Peyer's patch (tissue), 4 donors: Measurements from ENCODE around the gene ELMO1.

Source experiments
- POLR2A ChIP-seq, 2 donors: fragments of 450-650 bp; IDR thresholded peaks; one replicate each; pipeline ENCODE4 v1.5.1; 2017; ENCODE audit warnings: antibody characterized with exemption in 2 of 2, mild to moderate bottlenecking in 2 of 2, moderate library complexity in 2 of 2
- TF ChIP-seq, protein P1 (sequence below), 6 experiments: fragments of 450-650 bp in 4 of 6; fragments of 200-600 bp in 2 of 6; sonication (generic) in 1 of 6; IDR thresholded peaks; one replicate each; pipeline ENCODE4 v1.5.1; 2017 to 2019; ENCODE audit warnings: antibody characterized with exemption in 6 of 6, mild to moderate bottlenecking in 3 of 6, moderate library complexity in 1 of 6

DNA sequence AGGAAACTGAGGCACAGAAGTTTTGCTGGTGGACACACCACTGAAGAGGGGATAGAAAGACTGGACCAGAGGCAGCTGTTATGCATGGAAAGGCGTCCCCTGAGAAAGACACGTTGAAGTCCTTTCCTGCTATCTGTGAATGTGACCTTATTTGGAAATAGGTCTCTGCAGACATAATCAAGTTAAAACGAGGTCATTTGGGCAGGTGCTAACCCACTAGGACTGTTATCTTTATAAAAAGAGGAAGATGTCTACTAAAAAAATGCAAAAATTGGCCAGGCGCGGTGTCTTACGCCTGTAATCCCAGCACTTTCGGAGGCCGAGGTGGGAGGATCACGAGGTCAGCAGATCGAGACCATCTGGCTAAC is 31.6 kb downstream of the ELMO1 start:
- no peak for TF ChIP-seq POLR2A (IDR thresholded peaks at IDR 0.05)
- TF ChIP-seq, protein P1, sequence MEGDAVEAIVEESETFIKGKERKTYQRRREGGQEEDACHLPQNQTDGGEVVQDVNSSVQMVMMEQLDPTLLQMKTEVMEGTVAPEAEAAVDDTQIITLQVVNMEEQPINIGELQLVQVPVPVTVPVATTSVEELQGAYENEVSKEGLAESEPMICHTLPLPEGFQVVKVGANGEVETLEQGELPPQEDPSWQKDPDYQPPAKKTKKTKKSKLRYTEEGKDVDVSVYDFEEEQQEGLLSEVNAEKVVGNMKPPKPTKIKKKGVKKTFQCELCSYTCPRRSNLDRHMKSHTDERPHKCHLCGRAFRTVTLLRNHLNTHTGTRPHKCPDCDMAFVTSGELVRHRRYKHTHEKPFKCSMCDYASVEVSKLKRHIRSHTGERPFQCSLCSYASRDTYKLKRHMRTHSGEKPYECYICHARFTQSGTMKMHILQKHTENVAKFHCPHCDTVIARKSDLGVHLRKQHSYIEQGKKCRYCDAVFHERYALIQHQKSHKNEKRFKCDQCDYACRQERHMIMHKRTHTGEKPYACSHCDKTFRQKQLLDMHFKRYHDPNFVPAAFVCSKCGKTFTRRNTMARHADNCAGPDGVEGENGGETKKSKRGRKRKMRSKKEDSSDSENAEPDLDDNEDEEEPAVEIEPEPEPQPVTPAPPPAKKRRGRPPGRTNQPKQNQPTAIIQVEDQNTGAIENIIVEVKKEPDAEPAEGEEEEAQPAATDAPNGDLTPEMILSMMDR (IDR thresholded peaks at IDR 0.05): no peak
